ENCODE data around the gene FAM131C.
"Not testable (repeated sequence)": the region's sequence is repeated elsewhere in the genome, so short reads cannot be mapped to it uniquely, and the experiment has no call there.

Gene FAM131C

GRCh38 chr1:16076031-16076864 is 2.8 kb upstream of the FAM131C start:
- DNase-seq: peak; percentile 59

- DNase-seq: no peak
These were observed 2.0 kb upstream of the FAM131C start for GRCh38 chr1:16075337-16076030.

GRCh38 chr1:16074217-16074616 is 766 bp upstream of the FAM131C start:
- no peak for DNase-seq

- DNase-seq: peak; percentile 41
These were observed 601 bp downstream of the FAM131C start for GRCh38 chr1:16072616-16073484.

GRCh38 chr1:16072095-16072494 is 1.4 kb downstream of the FAM131C start:
- no peak for DNase-seq

- no peak for DNase-seq
These were observed 1.8 kb downstream of the FAM131C start for GRCh38 chr1:16071614-16072013.

- DNase-seq: no peak
These were observed 2.7 kb downstream of the FAM131C start for GRCh38 chr1:16070640-16071355.

GRCh38 chr1:16068356-16069270 is 4.8 kb downstream of the FAM131C start:
- DNase-seq: no peak

GRCh38 chr1:16067933-16068332 is 5.5 kb downstream of the FAM131C start:
- no peak for DNase-seq

- DNase-seq: no peak
These were observed 6.2 kb downstream of the FAM131C start for GRCh38 chr1:16067127-16067768.

GRCh38 chr1:16066245-16066644 is 7.2 kb downstream of the FAM131C start:
- no peak for DNase-seq

- no peak for DNase-seq
These were observed 8.2 kb downstream of the FAM131C start for GRCh38 chr1:16065269-16065576.

GRCh38 chr1:16064536-16065268 is 8.7 kb downstream of the FAM131C start:
- no peak for DNase-seq

GRCh38 chr1:16063921-16064320 is 9.5 kb downstream of the FAM131C start:
- no peak for DNase-seq

- no peak for DNase-seq
These were observed 10.1 kb downstream of the FAM131C start for GRCh38 chr1:16063226-16063829.

GRCh38 chr1:16062687-16063075 is 10.8 kb downstream of the FAM131C start:
- not testable (repeated sequence) for DNase-seq

GRCh38 chr1:16061989-16062686 is 11.3 kb downstream of the FAM131C start:
- not testable (repeated sequence) for DNase-seq

GRCh38 chr1:16061266-16061665 is 12.2 kb downstream of the FAM131C start:
- DNase-seq: no peak

GRCh38 chr1:16058394-16059120 is 14.9 kb downstream of the FAM131C start:
- not testable (repeated sequence) for DNase-seq
